Heart left ventricle (tissue), 16 donors: ENCODE data around the gene COL26A1. TPM values are rescaled to one million over a fixed set of nuclear protein-coding genes. Genes with fewer than 3 reads are reported as not detected.

Experiments
- ATAC-seq, 4 donors: fragments of 200-7000 bp; cut with Tn5 transposase; one replicate each; pipeline ENCODE4 v1.9.1; 2020 to 2022; ENCODE audit warnings: moderate library complexity in 4 of 4, mild to moderate bottlenecking in 3 of 4, moderate number of reproducible peaks in 1 of 4
- DNase-seq, 5 donors: peaks; one replicate each; pipeline ENCODE4 v3.0.0-alpha.2; 2020
- H3K27ac ChIP-seq, 12 donors: fragments of 200-600 bp; sonication (generic) in 4 of 12; one replicate each; pipeline versions ENCODE4 v1.5.0 to v1.8.0; 2016 to 2022; ENCODE audit warnings: mild to moderate bottlenecking in 2 of 12
- H3K27me3 ChIP-seq, 9 donors: fragments of 200-600 bp; sonication (generic) in 2 of 9; one replicate each; pipeline versions ENCODE4 v1.5.1 to v1.8.0; 2016 to 2022; ENCODE audit warnings: mild to moderate bottlenecking in 3 of 9
- H3K36me3 ChIP-seq, 9 donors: fragments of 200-600 bp; sonication (generic) in 2 of 9; one replicate each; pipeline versions ENCODE4 v1.5.0 to v1.8.0; 2018 to 2022; ENCODE audit warnings: mild to moderate bottlenecking in 2 of 9
- H3K4me1 ChIP-seq, 12 donors: fragments of 200-600 bp; sonication (generic) in 4 of 12; one replicate each; pipeline versions ENCODE4 v1.5.0 to v1.8.0; 2016 to 2022; ENCODE audit warnings: mild to moderate bottlenecking in 3 of 12
- H3K4me3 ChIP-seq, 12 donors: fragments of 200-600 bp; sonication (generic) in 4 of 12; one replicate each; pipeline versions ENCODE4 v1.5.0 to v1.8.0; 2017 to 2022; ENCODE audit warnings: mild to moderate bottlenecking in 9 of 12, moderate library complexity in 4 of 12
- H3K9me3 ChIP-seq, 12 donors: fragments of 200-600 bp; sonication (generic) in 4 of 12; one replicate each; pipeline versions ENCODE4 v1.5.0 to v1.8.0; 2016 to 2022; ENCODE audit warnings: mild to moderate bottlenecking in 1 of 12
- CTCF ChIP-seq, 12 donors: fragments of 200-600 bp; sonication (generic) in 4 of 12; IDR thresholded peaks; one replicate each; pipeline versions ENCODE4 v1.5.0 to v1.8.0; 2018 to 2022; ENCODE audit warnings: antibody characterized with exemption in 12 of 12, mild to moderate bottlenecking in 5 of 12
- POLR2A ChIP-seq, 2 donors: fragments of 450-650 bp; IDR thresholded peaks; one replicate each; pipeline ENCODE4 v1.6.1; 2017; ENCODE audit warnings: antibody characterized with exemption in 2 of 2, mild to moderate bottlenecking in 2 of 2, moderate library complexity in 2 of 2
- WGBS, 4 donors: extraction: QIAGEN DNeasy Blood & Tissue Kit in 2 of 4; methylation state at CpG; one replicate each; pipeline versions ENCODE4 v1.1.5 to v1.1.7; 2013 to 2018; 5-methylcytosine and 5-hydroxymethylcytosine counted together
- intact Hi-C, 10 donors: fragments of 100-400 bp; cut with DNase I; formaldehyde crosslinking; loops; one replicate each; pipeline versions ENCODE4 v1.11.1 to v1.14.2; 2022
- polyA plus RNA-seq, 2 donors: library from polyadenylated mRNA; stranded (reverse); fragments of 200-250 nt; gene quantifications; one replicate each; pipeline ENCODE4 v1.2.3, GENCODE V29; 2013
- total RNA-seq, 9 donors: library from RNA; depleted of rRNA in 2 of 9; stranded (reverse); fragments of >200 nt in 2 of 9; fragmentation: NEBNext Ultra II Directional in 3 of 9; extraction: Animal tissue kit (Norgen Biotek cat#: 25700) in 3 of 9; gene quantifications; one replicate each; pipeline versions ENCODE4 v1.1.0 to v1.2.4, GENCODE V29; 2016 to 2023
- donor health status: ischemic (EF 13 %, LVEDD 7.1; RV severe dilation, severe dysfunction).
- donor health status: healthy with polysubstance abuse.
- donor health status: DM: no; HTN: yes; CAD: no.
- donor health status: DM: no; HTN: no; CAD: no.
- donor health status: ischemic (EF 25% LVEDD 6.9; RV normal size, moderate dysfunction).
- donor health status: ischemic (EF 25% LVEDD 5.7; RV mildly dilated, moderate dysfunction).
- donor health status: healthy.
- donor health status: DM: yes; HTN: yes; CAD: no.
- donor health status: ischemic (EF 35%, LVEDD 5.7; RV mildly dilated, moderate dysfunction).
- donor health status: nonischemic (EF 11% LVEDD 7.7; RV severe dilation, severe dysfunction).
- donor health status: DM: yes; HTN: yes; CAD: no.
- donor health status: PGD.
- donor health status: ischemic (EF 29% LVEDD 5.4; RV normal size, mild dysfunction).
- donor health status: nonischemic (EF 23%, LVEDD 6.1; RV moderate dilation, normal function).

COL26A1 gene
- total and polyA plus RNA-seq, 11 donors: 0.08 to 2.1 TPM; not detected in 9

GRCh38 chr7:101397243-101397642 lies 34.6 kb downstream of the COL26A1 start:
- H3K27me3 ChIP-seq: peaks cover 0 to 66% (median 10%) of the 10 kb centered on the region in 9 donors
- ATAC-seq: no peak
- H3K27ac ChIP-seq: no peak overlapping the region

GRCh38 chr7:101397770-101398324 lies 35.2 kb downstream of the COL26A1 start:
- DNase-seq (no peak), ATAC-seq (no peak)
- Histone ChIP-seq H3K4me1 (peaks cover 0 to 4% (median 0%) of the 10 kb centered on the region in 12 donors), H3K4me3 (no peak overlapping the region), H3K27me3 (peaks cover 0 to 61% (median 10%) of the 10 kb centered on the region in 9 donors), H3K27ac (no peak overlapping the region), H3K9me3 (no peaks in the 10 kb centered on the region), H3K36me3 (no peaks in the 10 kb centered on the region)
- 71 to 85% (median 81%) methylated on average over 1 of the region's 1 CpG for WGBS, 4 donors
- no peak for TF ChIP-seq CTCF (IDR thresholded peaks at IDR 0.05)
- no peak for TF ChIP-seq POLR2A (IDR thresholded peaks at IDR 0.05)
- intact Hi-C loops: no loop called here

More at GRCh38 chr7:101397243-101397642, 34.6 kb downstream of the COL26A1 start:
- no peaks in the 10 kb centered on the region for H3K36me3 ChIP-seq
- intact Hi-C loops: no loop called here
- H3K9me3 ChIP-seq: no peaks in the 10 kb centered on the region
- no peak overlapping the region for H3K4me3 ChIP-seq
- H3K4me1 ChIP-seq: peaks cover 0 to 4% (median 0%) of the 10 kb centered on the region in 12 donors
- no peak for DNase-seq
- TF ChIP-seq CTCF (IDR thresholded peaks at IDR 0.05): no peak

GRCh38 chr7:101398396-101399289 lies 36.0 kb downstream of the COL26A1 start:
- Histone ChIP-seq H3K27me3 (peaks cover 0 to 61% (median 10%) of the 10 kb centered on the region in 9 donors), H3K36me3 (no peaks in the 10 kb centered on the region), H3K9me3 (no peaks in the 10 kb centered on the region), H3K4me1 (peaks cover 0 to 4% (median 0%) of the 10 kb centered on the region in 12 donors), H3K4me3 (no peak overlapping the region), H3K27ac (no peak overlapping the region)
- no peak for ATAC-seq
- TF ChIP-seq CTCF (IDR thresholded peaks at IDR 0.05) (no peak), POLR2A (IDR thresholded peaks at IDR 0.05) (no peak)
- intact Hi-C loops: no loop called here
- 53 to 61% (median 60%) methylated on average over 22 of the region's 22 CpGs for WGBS, 4 donors
- DNase-seq: no peak

- no peak for ATAC-seq
- TF ChIP-seq CTCF (IDR thresholded peaks at IDR 0.05): no peak
- no peak for TF ChIP-seq POLR2A (IDR thresholded peaks at IDR 0.05)
- intact Hi-C loops: no loop called here
- Histone ChIP-seq H3K4me1 (peaks cover 0 to 4% (median 0%) of the 10 kb centered on the region in 12 donors), H3K4me3 (no peak overlapping the region), H3K9me3 (peaks cover 0 to 4% (median 0%) of the 10 kb centered on the region in 12 donors), H3K27ac (no peak overlapping the region), H3K36me3 (no peaks in the 10 kb centered on the region), H3K27me3 (peaks cover 0 to 62% (median 13%) of the 10 kb centered on the region in 9 donors)
- no peak for DNase-seq
- 54 to 65% (median 57%) methylated on average over 6 of the region's 6 CpGs for WGBS, 4 donors
These were observed 37.1 kb downstream of the COL26A1 start for GRCh38 chr7:101399759-101400158.
